SK-N-SH (cell line): Measurements from ENCODE around the gene SUGT1.

Experiments used
- RXRA ChIP-seq: IDR thresholded peaks from 2 replicates; pipeline ENCODE4 v1.4.0; 2012; ENCODE audit warnings: low read depth, mild to moderate bottlenecking, borderline replicate concordance
- SIN3A ChIP-seq: IDR thresholded peaks from 2 replicates; pipeline ENCODE4 v1.6.1; 2012; ENCODE audit warnings: low read depth, mild to moderate bottlenecking, low read length, moderate library complexity, borderline replicate concordance
- TF ChIP-seq, protein P1 (sequence below): IDR thresholded peaks from 2 replicates; pipeline ENCODE4 v1.6.1; 2012; ENCODE audit warnings: mild to moderate bottlenecking, low read depth, low read length, moderate library complexity
- TF ChIP-seq, protein P2 (sequence below): IDR thresholded peaks from 2 replicates; pipeline ENCODE4 v1.4.0; 2012; ENCODE audit warnings: low read depth
- TF ChIP-seq, protein P3 (sequence below): fragments of 150-350 bp; IDR thresholded peaks from 2 replicates; pipeline ENCODE4 v1.6.1; 2017; ENCODE audit warnings: antibody characterized with exemption, low read length, low read depth, borderline replicate concordance

DNA sequence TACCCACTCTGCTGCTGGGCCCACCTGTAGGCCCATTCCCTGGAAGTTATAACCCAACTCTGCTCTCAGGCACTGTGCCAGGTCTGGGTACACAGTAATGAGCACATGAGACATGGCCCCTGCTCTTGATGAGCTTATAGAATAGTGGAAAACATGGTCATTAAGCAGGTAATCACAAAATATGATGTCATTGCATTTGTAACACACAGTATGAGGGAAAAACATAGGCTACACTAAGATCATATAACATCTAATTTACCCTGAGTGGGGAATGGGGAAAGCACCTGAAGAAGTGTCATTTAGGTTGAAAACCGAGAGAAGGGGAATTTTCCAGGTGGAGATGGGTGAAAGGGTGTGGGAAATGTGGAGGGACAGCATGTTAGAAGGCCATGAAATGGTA is 90.9 kb downstream of the SUGT1 start:
- TF ChIP-seq, protein P1, sequence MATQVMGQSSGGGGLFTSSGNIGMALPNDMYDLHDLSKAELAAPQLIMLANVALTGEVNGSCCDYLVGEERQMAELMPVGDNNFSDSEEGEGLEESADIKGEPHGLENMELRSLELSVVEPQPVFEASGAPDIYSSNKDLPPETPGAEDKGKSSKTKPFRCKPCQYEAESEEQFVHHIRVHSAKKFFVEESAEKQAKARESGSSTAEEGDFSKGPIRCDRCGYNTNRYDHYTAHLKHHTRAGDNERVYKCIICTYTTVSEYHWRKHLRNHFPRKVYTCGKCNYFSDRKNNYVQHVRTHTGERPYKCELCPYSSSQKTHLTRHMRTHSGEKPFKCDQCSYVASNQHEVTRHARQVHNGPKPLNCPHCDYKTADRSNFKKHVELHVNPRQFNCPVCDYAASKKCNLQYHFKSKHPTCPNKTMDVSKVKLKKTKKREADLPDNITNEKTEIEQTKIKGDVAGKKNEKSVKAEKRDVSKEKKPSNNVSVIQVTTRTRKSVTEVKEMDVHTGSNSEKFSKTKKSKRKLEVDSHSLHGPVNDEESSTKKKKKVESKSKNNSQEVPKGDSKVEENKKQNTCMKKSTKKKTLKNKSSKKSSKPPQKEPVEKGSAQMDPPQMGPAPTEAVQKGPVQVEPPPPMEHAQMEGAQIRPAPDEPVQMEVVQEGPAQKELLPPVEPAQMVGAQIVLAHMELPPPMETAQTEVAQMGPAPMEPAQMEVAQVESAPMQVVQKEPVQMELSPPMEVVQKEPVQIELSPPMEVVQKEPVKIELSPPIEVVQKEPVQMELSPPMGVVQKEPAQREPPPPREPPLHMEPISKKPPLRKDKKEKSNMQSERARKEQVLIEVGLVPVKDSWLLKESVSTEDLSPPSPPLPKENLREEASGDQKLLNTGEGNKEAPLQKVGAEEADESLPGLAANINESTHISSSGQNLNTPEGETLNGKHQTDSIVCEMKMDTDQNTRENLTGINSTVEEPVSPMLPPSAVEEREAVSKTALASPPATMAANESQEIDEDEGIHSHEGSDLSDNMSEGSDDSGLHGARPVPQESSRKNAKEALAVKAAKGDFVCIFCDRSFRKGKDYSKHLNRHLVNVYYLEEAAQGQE = no peak
- no peak for TF ChIP-seq SIN3A
- no peak for TF ChIP-seq RXRA
- TF ChIP-seq, protein P2, sequence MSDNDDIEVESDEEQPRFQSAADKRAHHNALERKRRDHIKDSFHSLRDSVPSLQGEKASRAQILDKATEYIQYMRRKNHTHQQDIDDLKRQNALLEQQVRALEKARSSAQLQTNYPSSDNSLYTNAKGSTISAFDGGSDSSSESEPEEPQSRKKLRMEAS = no peak
- TF ChIP-seq, protein P3, sequence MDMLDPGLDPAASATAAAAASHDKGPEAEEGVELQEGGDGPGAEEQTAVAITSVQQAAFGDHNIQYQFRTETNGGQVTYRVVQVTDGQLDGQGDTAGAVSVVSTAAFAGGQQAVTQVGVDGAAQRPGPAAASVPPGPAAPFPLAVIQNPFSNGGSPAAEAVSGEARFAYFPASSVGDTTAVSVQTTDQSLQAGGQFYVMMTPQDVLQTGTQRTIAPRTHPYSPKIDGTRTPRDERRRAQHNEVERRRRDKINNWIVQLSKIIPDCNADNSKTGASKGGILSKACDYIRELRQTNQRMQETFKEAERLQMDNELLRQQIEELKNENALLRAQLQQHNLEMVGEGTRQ = no peak
